ENCODE measurements around the gene NEDD4L. TPM values are rescaled to one million over a fixed set of nuclear protein-coding genes. Genes with fewer than 3 reads are reported as not detected.

Gene NEDD4L
- total RNA-seq, 1 experiment from 2014 or later = 57.4 TPM

DNA sequence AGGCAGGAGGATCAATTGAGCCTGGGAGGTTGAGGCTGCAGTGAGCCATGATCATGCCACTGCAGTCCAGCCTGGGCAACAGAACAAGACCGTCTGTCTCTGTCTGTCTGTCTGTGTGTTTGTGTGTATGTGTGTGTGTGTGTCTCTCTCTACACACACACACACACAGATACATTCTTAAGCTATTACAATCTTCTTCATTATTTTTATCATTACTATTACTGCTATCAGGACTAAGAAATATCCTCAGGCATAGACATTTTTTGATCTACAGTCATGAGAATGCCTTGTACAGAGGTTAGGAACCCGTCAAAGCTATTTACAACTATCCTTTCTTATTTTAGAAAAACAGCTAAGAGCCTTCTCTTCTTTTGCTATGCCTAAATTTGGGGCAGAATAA is 207.4 kb downstream of the NEDD4L start:
- H3K36me3 ChIP-seq (ENCODE audit: low read depth) = no peaks in the 10 kb centered on the region
- DNase-seq = no peak
- POLR2A ChIA-PET (ENCODE audit: unreplicated experiment) = no interaction called here
- no peak overlapping the region for H3K4me3 ChIP-seq
- TF ChIP-seq EZH2 (IDR thresholded peaks at IDR 0.05; ENCODE audit: low read depth) = no peak
- TF ChIP-seq, protein P1, sequence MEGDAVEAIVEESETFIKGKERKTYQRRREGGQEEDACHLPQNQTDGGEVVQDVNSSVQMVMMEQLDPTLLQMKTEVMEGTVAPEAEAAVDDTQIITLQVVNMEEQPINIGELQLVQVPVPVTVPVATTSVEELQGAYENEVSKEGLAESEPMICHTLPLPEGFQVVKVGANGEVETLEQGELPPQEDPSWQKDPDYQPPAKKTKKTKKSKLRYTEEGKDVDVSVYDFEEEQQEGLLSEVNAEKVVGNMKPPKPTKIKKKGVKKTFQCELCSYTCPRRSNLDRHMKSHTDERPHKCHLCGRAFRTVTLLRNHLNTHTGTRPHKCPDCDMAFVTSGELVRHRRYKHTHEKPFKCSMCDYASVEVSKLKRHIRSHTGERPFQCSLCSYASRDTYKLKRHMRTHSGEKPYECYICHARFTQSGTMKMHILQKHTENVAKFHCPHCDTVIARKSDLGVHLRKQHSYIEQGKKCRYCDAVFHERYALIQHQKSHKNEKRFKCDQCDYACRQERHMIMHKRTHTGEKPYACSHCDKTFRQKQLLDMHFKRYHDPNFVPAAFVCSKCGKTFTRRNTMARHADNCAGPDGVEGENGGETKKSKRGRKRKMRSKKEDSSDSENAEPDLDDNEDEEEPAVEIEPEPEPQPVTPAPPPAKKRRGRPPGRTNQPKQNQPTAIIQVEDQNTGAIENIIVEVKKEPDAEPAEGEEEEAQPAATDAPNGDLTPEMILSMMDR (conservative IDR thresholded peaks at IDR 0.05) = no peak
- BruUV-seq (replicated peaks) = no TSS peak
- H4K20me1 ChIP-seq (ENCODE audit: insufficient read depth) = peaks cover 7% of the 10 kb centered on the region
- H3F3A ChIP-seq (ENCODE audit: insufficient read depth, low read depth) = peaks cover 21% of the 10 kb centered on the region
- no peak overlapping the region for H3K27ac ChIP-seq
- peaks cover 30% of the 10 kb centered on the region for H3K79me2 ChIP-seq (ENCODE audit: low read depth)
- no peaks in the 10 kb centered on the region for H3K9me2 ChIP-seq (ENCODE audit: insufficient read depth)
- no peaks in the 10 kb centered on the region for H3K9me3 ChIP-seq (ENCODE audit: insufficient read depth, low read depth)
- CTCF ChIA-PET = no interaction called here
- H3K27me3 ChIP-seq (ENCODE audit: insufficient read depth, low read depth) = no peaks in the 10 kb centered on the region
- H3K4me1 ChIP-seq (replicated peaks; ENCODE audit: insufficient read depth) = peaks cover 12% of the 10 kb centered on the region; the same call in 1 of the 2 replicates
- no peak overlapping the region for H3K4me2 ChIP-seq
- intact Hi-C loops (cut with micrococcal nuclease; ENCODE audit: unreplicated experiment) = no loop called here
- no peak overlapping the region for H2AFZ ChIP-seq

DNA sequence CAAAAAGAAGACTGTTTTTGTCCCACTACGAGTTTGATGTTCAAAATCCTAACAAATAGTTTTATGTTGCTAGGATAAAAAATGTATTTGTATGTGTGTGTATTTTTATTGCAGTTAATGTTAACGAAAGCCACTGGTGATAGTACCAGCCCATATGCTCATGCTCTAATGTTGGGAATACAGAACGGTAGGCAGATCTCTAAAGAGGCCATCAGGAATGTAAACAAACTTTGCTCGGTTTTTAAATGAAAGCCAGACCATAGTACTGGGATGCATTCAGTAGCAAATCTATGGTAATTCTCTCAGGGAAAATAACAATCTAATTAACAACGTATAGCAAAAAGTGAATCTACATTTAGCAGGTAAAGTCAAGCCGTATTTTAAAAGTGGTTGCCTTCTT is 208.1 kb downstream of the NEDD4L start:
- H3F3A ChIP-seq (ENCODE audit: insufficient read depth, low read depth) = peaks cover 21% of the 10 kb centered on the region
- intact Hi-C loops (cut with micrococcal nuclease; ENCODE audit: unreplicated experiment) = no loop called here
- CTCF ChIA-PET = no interaction called here

DNA sequence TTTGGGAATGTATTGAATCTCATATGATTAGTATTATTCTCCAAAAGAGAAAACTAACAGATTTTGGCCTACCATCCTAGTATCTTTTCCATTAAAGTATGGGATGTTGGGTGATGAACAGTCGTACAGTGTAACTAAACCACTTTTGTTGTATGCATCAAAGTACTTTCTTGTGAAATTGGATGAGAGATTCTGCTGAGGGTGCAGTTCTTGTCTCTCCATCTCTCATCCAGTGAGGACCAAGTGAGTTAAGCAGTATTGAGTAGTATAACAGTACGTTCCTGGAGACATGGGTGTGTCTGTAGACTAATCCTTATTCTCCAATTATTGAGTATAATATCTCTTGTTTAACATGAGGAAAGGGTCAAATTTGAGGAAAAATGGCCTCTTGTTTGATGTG is 209.3 kb downstream of the NEDD4L start:
- Histone ChIP-seq H3K79me2 (ENCODE audit: low read depth) (peaks cover 47% of the 10 kb centered on the region), H3K9me2 (ENCODE audit: insufficient read depth) (no peaks in the 10 kb centered on the region), H3K4me2 (no peak overlapping the region), H3F3A (ENCODE audit: insufficient read depth, low read depth) (peaks cover 21% of the 10 kb centered on the region), H3K9me3 (ENCODE audit: insufficient read depth, low read depth) (no peaks in the 10 kb centered on the region), H3K4me3 (no peak overlapping the region), H3K36me3 (ENCODE audit: low read depth) (peaks cover 4% of the 10 kb centered on the region), H4K20me1 (ENCODE audit: insufficient read depth) (peaks cover 7% of the 10 kb centered on the region), H2AFZ (no peak overlapping the region), H3K4me1 (replicated peaks; ENCODE audit: insufficient read depth) (peaks cover 17% of the 10 kb centered on the region; the same call in 1 of the 2 replicates), H3K27me3 (ENCODE audit: insufficient read depth, low read depth) (no peaks in the 10 kb centered on the region), H3K27ac (no peak overlapping the region)
- DNase-seq = no peak
- TF ChIP-seq, protein P1 (conservative IDR thresholded peaks at IDR 0.05) = no peak
- TF ChIP-seq EZH2 (IDR thresholded peaks at IDR 0.05; ENCODE audit: low read depth) = no peak
- intact Hi-C loops (cut with micrococcal nuclease; ENCODE audit: unreplicated experiment) = no loop called here
- CTCF ChIA-PET = interaction anchor here (0.6 kb wide), 1 partner anchor 244 kb away, joined by 3 read pairs; no protein-coding TSS in a partner anchor
- no TSS peak for BruUV-seq (replicated peaks)
- POLR2A ChIA-PET (ENCODE audit: unreplicated experiment) = interaction anchor here (0.6 kb wide), 1 partner anchor 132 kb away, joined by 8 read pairs; no protein-coding TSS in a partner anchor

More for the DNA sequence above, 208.1 kb downstream of the NEDD4L start:
- Histone ChIP-seq H4K20me1 (ENCODE audit: insufficient read depth) (peaks cover 7% of the 10 kb centered on the region), H3K4me3 (no peak overlapping the region), H3K27ac (no peak overlapping the region), H3K79me2 (ENCODE audit: low read depth) (peaks cover 37% of the 10 kb centered on the region), H3K9me2 (ENCODE audit: insufficient read depth) (no peaks in the 10 kb centered on the region), H3K4me2 (no peak overlapping the region), H3K9me3 (ENCODE audit: insufficient read depth, low read depth) (no peaks in the 10 kb centered on the region), H3K36me3 (ENCODE audit: low read depth) (no peaks in the 10 kb centered on the region; the same call in 1 of the 2 replicates), H3K27me3 (ENCODE audit: insufficient read depth, low read depth) (no peaks in the 10 kb centered on the region), H3K4me1 (replicated peaks; ENCODE audit: insufficient read depth) (peaks cover 12% of the 10 kb centered on the region; the same call in 1 of the 2 replicates), H2AFZ (no peak overlapping the region)
- TF ChIP-seq, protein P1 (conservative IDR thresholded peaks at IDR 0.05) = no peak
- no peak for TF ChIP-seq EZH2 (IDR thresholded peaks at IDR 0.05; ENCODE audit: low read depth)
- no peak for DNase-seq
- BruUV-seq (replicated peaks) = no TSS peak
- POLR2A ChIA-PET (ENCODE audit: unreplicated experiment) = no interaction called here

Data from PC-9 (cell line).